ENCODE data around the gene PLPPR3.

GRCh38 chr19:861141-861755, 39.5 kb upstream of the PLPPR3 start:
- TF ChIP-seq MAX (IDR thresholded peaks at IDR 0.05; ENCODE audit: low read depth) = no peak
- no peak for TF ChIP-seq POLR2AphosphoS5 (IDR thresholded peaks at IDR 0.05; ENCODE audit: low read depth, low read length)
- TF ChIP-seq RXRA (IDR thresholded peaks at IDR 0.05; ENCODE audit: borderline replicate concordance, low read depth) = no peak
- TF ChIP-seq, protein P1, sequence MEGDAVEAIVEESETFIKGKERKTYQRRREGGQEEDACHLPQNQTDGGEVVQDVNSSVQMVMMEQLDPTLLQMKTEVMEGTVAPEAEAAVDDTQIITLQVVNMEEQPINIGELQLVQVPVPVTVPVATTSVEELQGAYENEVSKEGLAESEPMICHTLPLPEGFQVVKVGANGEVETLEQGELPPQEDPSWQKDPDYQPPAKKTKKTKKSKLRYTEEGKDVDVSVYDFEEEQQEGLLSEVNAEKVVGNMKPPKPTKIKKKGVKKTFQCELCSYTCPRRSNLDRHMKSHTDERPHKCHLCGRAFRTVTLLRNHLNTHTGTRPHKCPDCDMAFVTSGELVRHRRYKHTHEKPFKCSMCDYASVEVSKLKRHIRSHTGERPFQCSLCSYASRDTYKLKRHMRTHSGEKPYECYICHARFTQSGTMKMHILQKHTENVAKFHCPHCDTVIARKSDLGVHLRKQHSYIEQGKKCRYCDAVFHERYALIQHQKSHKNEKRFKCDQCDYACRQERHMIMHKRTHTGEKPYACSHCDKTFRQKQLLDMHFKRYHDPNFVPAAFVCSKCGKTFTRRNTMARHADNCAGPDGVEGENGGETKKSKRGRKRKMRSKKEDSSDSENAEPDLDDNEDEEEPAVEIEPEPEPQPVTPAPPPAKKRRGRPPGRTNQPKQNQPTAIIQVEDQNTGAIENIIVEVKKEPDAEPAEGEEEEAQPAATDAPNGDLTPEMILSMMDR (IDR thresholded peaks at IDR 0.05) = no peak
- no peak for TF ChIP-seq SMC3 (IDR thresholded peaks at IDR 0.05; ENCODE audit: low read depth, low read length)
- no peak for TF ChIP-seq USF1 (IDR thresholded peaks at IDR 0.05; ENCODE audit: borderline replicate concordance, low read depth)
- TF ChIP-seq, protein P2, sequence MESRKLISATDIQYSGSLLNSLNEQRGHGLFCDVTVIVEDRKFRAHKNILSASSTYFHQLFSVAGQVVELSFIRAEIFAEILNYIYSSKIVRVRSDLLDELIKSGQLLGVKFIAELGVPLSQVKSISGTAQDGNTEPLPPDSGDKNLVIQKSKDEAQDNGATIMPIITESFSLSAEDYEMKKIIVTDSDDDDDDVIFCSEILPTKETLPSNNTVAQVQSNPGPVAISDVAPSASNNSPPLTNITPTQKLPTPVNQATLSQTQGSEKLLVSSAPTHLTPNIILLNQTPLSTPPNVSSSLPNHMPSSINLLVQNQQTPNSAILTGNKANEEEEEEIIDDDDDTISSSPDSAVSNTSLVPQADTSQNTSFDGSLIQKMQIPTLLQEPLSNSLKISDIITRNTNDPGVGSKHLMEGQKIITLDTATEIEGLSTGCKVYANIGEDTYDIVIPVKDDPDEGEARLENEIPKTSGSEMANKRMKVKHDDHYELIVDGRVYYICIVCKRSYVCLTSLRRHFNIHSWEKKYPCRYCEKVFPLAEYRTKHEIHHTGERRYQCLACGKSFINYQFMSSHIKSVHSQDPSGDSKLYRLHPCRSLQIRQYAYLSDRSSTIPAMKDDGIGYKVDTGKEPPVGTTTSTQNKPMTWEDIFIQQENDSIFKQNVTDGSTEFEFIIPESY (IDR thresholded peaks at IDR 0.05; ENCODE audit: borderline replicate concordance, low read depth) = no peak
- no peak for TF ChIP-seq EP300 (IDR thresholded peaks at IDR 0.05; ENCODE audit: borderline replicate concordance in 1 of 2, low read depth in 1 of 2, low read length in 1 of 2)
- TF ChIP-seq FOXJ3 (CRISPR knock-in tag; IDR thresholded peaks at IDR 0.05) = no peak
- no peak for TF ChIP-seq EZH2phosphoT487 (IDR thresholded peaks at IDR 0.05; ENCODE audit: borderline replicate concordance, low read depth)
- no peak for TF ChIP-seq PBX3 (IDR thresholded peaks at IDR 0.05)
- TF ChIP-seq, protein P3, sequence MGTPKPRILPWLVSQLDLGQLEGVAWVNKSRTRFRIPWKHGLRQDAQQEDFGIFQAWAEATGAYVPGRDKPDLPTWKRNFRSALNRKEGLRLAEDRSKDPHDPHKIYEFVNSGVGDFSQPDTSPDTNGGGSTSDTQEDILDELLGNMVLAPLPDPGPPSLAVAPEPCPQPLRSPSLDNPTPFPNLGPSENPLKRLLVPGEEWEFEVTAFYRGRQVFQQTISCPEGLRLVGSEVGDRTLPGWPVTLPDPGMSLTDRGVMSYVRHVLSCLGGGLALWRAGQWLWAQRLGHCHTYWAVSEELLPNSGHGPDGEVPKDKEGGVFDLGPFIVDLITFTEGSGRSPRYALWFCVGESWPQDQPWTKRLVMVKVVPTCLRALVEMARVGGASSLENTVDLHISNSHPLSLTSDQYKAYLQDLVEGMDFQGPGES (IDR thresholded peaks at IDR 0.05; ENCODE audit: low read depth, low read length) = no peak
- no peak for TF ChIP-seq TAF1 (IDR thresholded peaks at IDR 0.05; ENCODE audit: borderline replicate concordance, low read depth, low read length)
- no peak for TF ChIP-seq JUND (IDR thresholded peaks at IDR 0.05)
